GM23248 (cell line): ENCODE results near the gene ANKRD9. TPM values are rescaled to one million over a fixed set of nuclear protein-coding genes. Genes with fewer than 3 reads are reported as not detected.

ENCODE experiments used
- DNase-seq: peaks from one replicate; pipeline ENCODE4 v3.0.0-alpha.2; 2015
- H2AFZ ChIP-seq: fragments of 200-600 bp; sonication (generic); 2 replicates; pipeline ENCODE4 v1.6.1; 2016; ENCODE audit warnings: antibody characterized with exemption
- H3F3A ChIP-seq: fragments of 200-600 bp; sonication (generic); 2 replicates; pipeline ENCODE4 v1.6.1; 2016; ENCODE audit warnings: mild to moderate bottlenecking, antibody characterized with exemption, mixed run types; ENCODE audit not compliant: insufficient read depth
- H3K27ac ChIP-seq: fragments of 200-600 bp; sonication (generic); 2 replicates; pipeline ENCODE4 v1.5.1; 2016; ENCODE audit warnings: mild to moderate bottlenecking
- H3K27me3 ChIP-seq: fragments of 200-600 bp; sonication (generic); replicated peaks from 2 replicates; pipeline ENCODE4 v1.6.1; 2016; ENCODE audit warnings: mild to moderate bottlenecking; ENCODE audit not compliant: insufficient read depth
- H3K36me3 ChIP-seq: fragments of 200-600 bp; sonication (generic); 2 replicates; pipeline ENCODE4 v1.6.1; 2016; ENCODE audit warnings: low read depth, mild to moderate bottlenecking
- H3K4me1 ChIP-seq: fragments of 200-600 bp; sonication (generic); 2 replicates; pipeline ENCODE4 v1.6.1; 2016; ENCODE audit warnings: mild to moderate bottlenecking; ENCODE audit not compliant: insufficient read depth
- H3K4me2 ChIP-seq: fragments of 200-600 bp; sonication (generic); one replicate; pipeline ENCODE4 v1.6.1; 2016; ENCODE audit warnings: mild to moderate bottlenecking; ENCODE audit not compliant: unreplicated experiment
- H3K4me3 ChIP-seq: fragments of 200-600 bp; sonication (generic); 2 replicates; pipeline ENCODE4 v1.5.1; 2016; ENCODE audit warnings: mild to moderate bottlenecking
- H3K79me2 ChIP-seq: fragments of 200-600 bp; sonication (generic); 2 replicates; pipeline ENCODE4 v1.6.1; 2016; ENCODE audit warnings: mild to moderate bottlenecking; ENCODE audit not compliant: insufficient read depth
- H3K9ac ChIP-seq: fragments of 200-600 bp; sonication (generic); 2 replicates; pipeline ENCODE4 v1.6.1; 2016; ENCODE audit warnings: mild to moderate bottlenecking
- H3K9me2 ChIP-seq: fragments of 200-600 bp; sonication (generic); 2 replicates; pipeline ENCODE4 v1.6.1; 2016; ENCODE audit warnings: mixed run types, mild to moderate bottlenecking, moderate library complexity; ENCODE audit not compliant: insufficient read depth
- H3K9me3 ChIP-seq: fragments of 200-600 bp; sonication (generic); one replicate; pipeline ENCODE4 v1.6.1; 2017; ENCODE audit warnings: low read depth
- H4K20me1 ChIP-seq: fragments of 200-600 bp; sonication (generic); 2 replicates; pipeline ENCODE4 v1.6.0; 2016; ENCODE audit not compliant: insufficient read depth
- EZH2 ChIP-seq: fragments of 200-600 bp; sonication (generic); IDR thresholded peaks from 2 replicates; pipeline ENCODE4 v1.6.1; 2018; ENCODE audit warnings: antibody characterized with exemption, mild to moderate bottlenecking; ENCODE audit not compliant: insufficient read depth, poor library complexity, severe bottlenecking
- EZH2phosphoT487 ChIP-seq: fragments of 200-600 bp; sonication (generic); IDR thresholded peaks from 2 replicates; pipeline ENCODE4 v1.6.1; 2018; ENCODE audit warnings: antibody characterized with exemption, moderate library complexity, mild to moderate bottlenecking, low read depth; ENCODE audit not compliant: insufficient read depth
- WGBS, 2 experiments: methylation state at CpG; one replicate each; pipeline ENCODE4 v1.1.6; 2015 to 2017; ENCODE audit warnings: low lambda C conversion rate in 2 of 2, low coverage in 1 of 2; ENCODE audit errors: missing lambda C conversion rate in 2 of 2; 5-methylcytosine and 5-hydroxymethylcytosine counted together
- in situ Hi-C: fragments of 300-500 bp; cut with MboI; formaldehyde crosslinking; loops from 2 replicates; pipeline ENCODE4 v1.15.0; 2020
- polyA plus RNA-seq: library from polyadenylated mRNA; unstranded; fragments of >200 nt; fragmentation: Nextera tagmentation; extraction: Ambion mirVana; gene quantifications from 2 replicates; pipeline ENCODE4 v1.2.1, GENCODE V29; 2016
- total RNA-seq: library from RNA; depleted of rRNA; stranded (reverse); fragments of >200 nt; shearing (Covaris generic); gene quantifications from 2 replicates; pipeline ENCODE4 v1.2.3, GENCODE V29; 2014

Gene ANKRD9
- total and polyA plus RNA-seq, 2 experiments from 2014 or later: 2.3 to 14.9 TPM

DNA sequence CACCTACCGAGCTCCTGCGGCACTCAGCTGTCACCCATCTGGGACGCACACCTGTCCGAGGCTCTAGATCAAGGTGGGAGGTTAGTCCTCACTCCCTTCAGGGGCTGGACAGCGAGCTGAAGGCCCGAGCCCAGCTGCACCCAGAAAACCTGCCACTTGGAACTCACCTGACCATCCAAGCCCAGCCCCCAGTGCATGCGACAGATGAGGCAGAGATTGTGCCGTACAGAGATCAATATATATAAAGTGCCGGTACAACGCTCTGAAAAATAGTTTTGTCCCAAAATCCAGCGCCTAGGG, 3.0 kb downstream of the ANKRD9 start:
- H3K27me3 ChIP-seq: no peaks in the 10 kb centered on the region
- no peaks in the 10 kb centered on the region for H3K9me2 ChIP-seq
- H4K20me1 ChIP-seq: no peaks in the 10 kb centered on the region
- WGBS, 2 experiments: 96% methylated on average over 11 of the region's 11 CpGs
- no peaks in the 10 kb centered on the region for H3K9me3 ChIP-seq
- in situ Hi-C loops: no loop called here
- no peak overlapping the region for H3K4me2 ChIP-seq
- no peaks in the 10 kb centered on the region for H3K79me2 ChIP-seq
- no peak overlapping the region for H3K9ac ChIP-seq
- H3F3A ChIP-seq: no peaks in the 10 kb centered on the region
- H3K27ac ChIP-seq: no peak overlapping the region
- H2AFZ ChIP-seq: no peak overlapping the region
- H3K4me1 ChIP-seq: no peaks in the 10 kb centered on the region
- no peak for DNase-seq
- no peak overlapping the region for H3K4me3 ChIP-seq
- H3K36me3 ChIP-seq: no peaks in the 10 kb centered on the region
- no peak for TF ChIP-seq EZH2
- no peak for TF ChIP-seq EZH2phosphoT487

- Histone ChIP-seq H3F3A (peaks cover under 1% of the 10 kb centered on the region), H3K9me2 (no peaks in the 10 kb centered on the region), H2AFZ (no peak overlapping the region), H3K27me3 (no peaks in the 10 kb centered on the region), H3K9ac (no peak overlapping the region), H3K79me2 (no peaks in the 10 kb centered on the region), H3K27ac (no peak overlapping the region), H3K4me1 (no peaks in the 10 kb centered on the region), H3K4me3 (no peak overlapping the region), H3K36me3 (no peaks in the 10 kb centered on the region), H3K4me2 (no peak overlapping the region), H3K9me3 (no peaks in the 10 kb centered on the region), H4K20me1 (no peaks in the 10 kb centered on the region)
- 94 to 95% methylated on average over 18 to 19 of the region's 19 CpGs for WGBS, 2 experiments
- in situ Hi-C loops: no loop called here
- TF ChIP-seq EZH2phosphoT487 (no peak), EZH2 (no peak)
- DNase-seq: no peak
Observed at GRCh38 chr14:102505775-102506625, 3.6 kb downstream of the ANKRD9 start.

GRCh38 chr14:102505000-102505619, 4.5 kb downstream of the ANKRD9 start:
- Histone ChIP-seq H3K79me2 (no peaks in the 10 kb centered on the region), H4K20me1 (no peaks in the 10 kb centered on the region), H3K36me3 (no peaks in the 10 kb centered on the region), H2AFZ (no peak overlapping the region), H3K4me1 (peaks cover 9% of the 10 kb centered on the region), H3K9ac (no peak overlapping the region), H3F3A (peaks cover 7% of the 10 kb centered on the region), H3K27ac (no peak overlapping the region), H3K9me3 (no peaks in the 10 kb centered on the region), H3K4me3 (no peak overlapping the region), H3K9me2 (no peaks in the 10 kb centered on the region), H3K4me2 (no peak overlapping the region), H3K27me3 (no peaks in the 10 kb centered on the region)
- in situ Hi-C loops: no loop called here
- WGBS, 2 experiments: 80 to 83% methylated on average over 7 of the region's 7 CpGs
- no peak for DNase-seq
- TF ChIP-seq EZH2phosphoT487 (no peak), EZH2 (no peak)

GRCh38 chr14:102504328-102504999, 5.1 kb downstream of the ANKRD9 start:
- WGBS, 2 experiments: 76 to 82% methylated on average over 15 to 18 of the region's 18 CpGs
- Histone ChIP-seq H4K20me1 (no peaks in the 10 kb centered on the region), H3K9me3 (no peaks in the 10 kb centered on the region), H3K36me3 (no peaks in the 10 kb centered on the region), H3K4me2 (no peak overlapping the region), H3K79me2 (no peaks in the 10 kb centered on the region), H3K27ac (no peak overlapping the region), H3F3A (peaks cover 12% of the 10 kb centered on the region), H2AFZ (no peak overlapping the region), H3K4me3 (no peak overlapping the region), H3K9ac (no peak overlapping the region), H3K4me1 (peaks cover 12% of the 10 kb centered on the region), H3K9me2 (no peaks in the 10 kb centered on the region), H3K27me3 (no peaks in the 10 kb centered on the region)
- no peak for DNase-seq
- in situ Hi-C loops: no loop called here
- TF ChIP-seq EZH2phosphoT487 (no peak), EZH2 (no peak)
